Common myeloid progenitor, CD34-positive (primary cell): ENCODE data around the gene FAM168A. TPM values are rescaled to one million over a fixed set of nuclear protein-coding genes. Genes with fewer than 3 reads are reported as not detected.

Experiments
- CTCF ChIA-PET: fragments of 350-600 bp; sonication (Branson Sonifier 250); formaldehyde crosslinking; loops from one replicate; lab custom pipeline; 2021; ENCODE audit warnings: antibody characterized with exemption; lab: Charles Lee
- POLR2A ChIA-PET: fragments of 350-600 bp; sonication (Branson Sonifier 250); formaldehyde crosslinking; loops from one replicate; lab custom pipeline; 2021; ENCODE audit warnings: antibody characterized with exemption; lab: Charles Lee
- DNase-seq, 3 donors: peaks; one replicate each; pipeline versions ENCODE4 v3.0.0 to v3.0.0-alpha.2; 2013
- H3K27ac ChIP-seq, 2 experiments: 1 replicate in 1 of 2; 2 replicates in 1 of 2; pipeline ENCODE4 v1.7.0; 2013; ENCODE audit warnings: inconsistent platforms in 2 of 2, low read length in 2 of 2, mild to moderate bottlenecking in 2 of 2, low read depth in 1 of 2, moderate library complexity in 1 of 2; ENCODE audit not compliant: severe bottlenecking in 2 of 2, insufficient read depth in 1 of 2, poor library complexity in 1 of 2
- H3K27me3 ChIP-seq, 5 experiments: replicated peaks in 2 of 5; 1 replicate in 3 of 5; 2 replicates in 2 of 5; pipeline versions ENCODE4 v1.6.1 to v1.7.0; 2013; ENCODE audit warnings: low read length in 4 of 5, mild to moderate bottlenecking in 2 of 5, moderate library complexity in 2 of 5, inconsistent platforms in 1 of 5; ENCODE audit not compliant: insufficient read depth in 5 of 5, control insufficient read depth in 4 of 5
- H3K36me3 ChIP-seq, 4 experiments: 1 replicate in 2 of 4; 2 replicates in 2 of 4; pipeline versions ENCODE4 v1.6.1 to v1.7.0; 2013; ENCODE audit warnings: low read length in 3 of 4, control low read depth in 1 of 4, mild to moderate bottlenecking in 1 of 4; ENCODE audit not compliant: control insufficient read depth in 4 of 4, insufficient read depth in 4 of 4
- H3K4me1 ChIP-seq, 4 experiments: 1 replicate in 3 of 4; 2 replicates in 1 of 4; pipeline versions ENCODE4 v1.6.1 to v1.7.1; 2013; ENCODE audit warnings: low read length in 3 of 4, mild to moderate bottlenecking in 3 of 4, control low read depth in 1 of 4, inconsistent platforms in 1 of 4, moderate library complexity in 1 of 4; ENCODE audit not compliant: control insufficient read depth in 4 of 4, insufficient read depth in 4 of 4; ENCODE audit errors: control extremely low read depth in 1 of 4
- H3K4me3 ChIP-seq, 7 experiments: 1 replicate in 4 of 7; 2 replicates in 3 of 7; pipeline versions ENCODE4 v1.5.1 to v1.7.0; 2013; ENCODE audit warnings: mild to moderate bottlenecking in 7 of 7, low read length in 6 of 7, moderate library complexity in 6 of 7, inconsistent platforms in 2 of 7, low read depth in 2 of 7, control low read depth in 1 of 7; ENCODE audit not compliant: insufficient read depth in 4 of 7, control insufficient read depth in 1 of 7; ENCODE audit errors: extremely low read depth in 1 of 7
- H3K9me3 ChIP-seq, 5 experiments: 1 replicate in 4 of 5; 2 replicates in 1 of 5; pipeline versions ENCODE4 v1.6.1 to v1.7.1; 2013; ENCODE audit warnings: low read length in 4 of 5, mild to moderate bottlenecking in 2 of 5, inconsistent platforms in 1 of 5, low read depth in 1 of 5, moderate library complexity in 1 of 5; ENCODE audit not compliant: control insufficient read depth in 4 of 5, insufficient read depth in 2 of 5; ENCODE audit errors: control extremely low read depth in 1 of 5
- WGBS: methylation state at CpG from one replicate; pipeline ENCODE4 v1.1.5; 2013; ENCODE audit not compliant: insufficient coverage; 5-methylcytosine and 5-hydroxymethylcytosine counted together
- polyA plus RNA-seq: library from polyadenylated mRNA; unstranded; fragments of 120-200 nt; gene quantifications from one replicate; pipeline ENCODE4 v1.2.1, GENCODE V29; 2013

The FAM168A gene, protein sequence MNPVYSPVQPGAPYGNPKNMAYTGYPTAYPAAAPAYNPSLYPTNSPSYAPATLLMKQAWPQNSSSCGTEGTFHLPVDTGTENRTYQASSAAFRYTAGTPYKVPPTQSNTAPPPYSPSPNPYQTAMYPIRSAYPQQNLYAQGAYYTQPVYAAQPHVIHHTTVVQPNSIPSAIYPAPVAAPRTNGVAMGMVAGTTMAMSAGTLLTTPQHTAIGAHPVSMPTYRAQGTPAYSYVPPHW
- polyA plus RNA-seq = 22.6 TPM

DNA sequence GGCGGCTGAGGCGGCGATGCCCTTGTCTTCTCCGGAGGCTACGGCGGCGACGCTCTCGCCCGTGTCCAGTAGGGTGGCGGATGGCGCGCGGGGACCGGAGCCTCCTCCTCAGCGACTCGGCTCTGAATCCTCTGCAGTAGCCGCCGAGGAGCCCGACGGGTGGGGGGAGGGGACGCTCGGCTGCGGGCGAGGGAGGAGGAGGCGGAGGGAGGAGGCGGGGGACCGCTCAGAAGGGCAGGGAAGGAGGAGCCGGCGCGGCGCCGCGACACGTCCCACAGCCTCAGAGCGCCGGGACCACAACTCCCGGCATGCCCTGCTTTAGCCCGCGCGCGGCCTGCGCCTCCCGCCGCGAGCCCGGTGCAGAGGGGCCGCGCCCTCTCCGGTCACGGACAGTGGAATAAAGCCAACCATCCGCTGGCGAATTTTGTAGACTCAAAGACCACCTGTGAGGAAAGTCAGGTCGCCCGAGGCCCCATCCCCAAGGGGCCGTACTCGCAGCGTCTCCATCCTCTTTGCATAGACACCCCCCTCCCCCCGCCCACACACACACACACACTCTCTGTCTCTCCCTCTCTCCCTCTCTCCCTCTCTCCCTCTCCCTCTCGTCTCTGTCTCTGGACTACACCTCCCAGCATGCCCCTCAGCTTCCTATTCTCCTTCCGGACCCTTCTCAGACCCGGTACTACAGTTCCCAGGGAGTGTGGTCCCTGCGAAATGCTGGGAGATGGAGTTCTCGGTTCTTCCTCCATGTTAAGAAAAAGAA lies at the start of gene FAM168A:
FAM168A (minus strand) TSS at position 157 of the 763 bp plus-strand sequence. CDS start 129,638 bp downstream, outside the sequence.
- H3K27ac ChIP-seq = peak within 1 kb of the TSS; percentile 35 to 67
- 0% methylated on average over 53 of the region's 64 CpGs for WGBS
- no peaks in the 10 kb centered on the region for H3K36me3 ChIP-seq
- peak; percentile 95 to 99 (median 98) for DNase-seq
- CTCF ChIA-PET = interaction anchor here (0.9 to 1.0 kb wide), 3 partner anchors 22 to 33 kb away, joined by 3 read pairs; no protein-coding TSS in a partner anchor
- H3K4me3 ChIP-seq = peak within 1 kb of the TSS; percentile 78 to 99 (median 90)
- POLR2A ChIA-PET = interaction anchor here (0.5 to 1.2 kb wide), 6 partner anchors 13 to 205 kb away, joined by 3 to 5 read pairs (median 3); partner anchors contain the start of gene MRPL48
- no peaks in the 10 kb centered on the region for H3K27me3 ChIP-seq
- no peaks in the 10 kb centered on the region for H3K9me3 ChIP-seq
- H3K4me1 ChIP-seq = peaks cover 4 to 17% (median 11%) of the 10 kb centered on the region in 4 experiments

DNA sequence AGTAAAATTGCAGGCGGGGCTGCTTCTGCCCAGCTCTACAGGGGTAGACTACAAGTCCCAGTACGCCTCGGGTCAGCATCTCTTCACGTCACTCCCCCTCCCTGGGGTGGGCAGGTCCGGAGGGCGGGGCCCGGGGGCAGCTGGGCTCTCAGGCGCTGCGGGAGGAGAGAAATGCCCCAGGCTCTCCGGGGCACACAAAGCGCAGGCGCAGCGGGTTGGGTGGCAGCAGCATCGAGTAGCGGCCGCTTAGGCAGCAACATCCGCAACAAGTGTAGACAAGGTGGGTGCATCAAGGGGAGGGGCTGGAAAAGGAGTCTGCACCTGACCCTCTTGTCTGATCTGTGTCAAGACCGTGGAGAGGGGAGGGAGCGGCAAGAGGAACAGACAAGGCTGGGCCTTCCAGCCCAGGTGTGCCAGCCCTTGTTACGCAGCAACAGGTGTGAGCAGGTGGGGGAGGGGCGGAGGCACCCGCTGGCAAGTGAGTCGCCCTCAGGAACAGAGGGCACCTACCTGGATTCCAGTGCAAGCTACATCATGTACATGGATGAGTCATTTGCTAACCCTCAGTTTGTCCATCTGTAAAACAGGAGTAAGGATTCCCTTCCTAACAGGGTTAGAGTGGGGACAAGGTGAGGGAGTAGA lies 49.7 kb upstream of the FAM168A start:
- peak; percentile 88 to 92 (median 92) for DNase-seq
- Histone ChIP-seq H3K27ac (no peak overlapping the region), H3K36me3 (no peaks in the 10 kb centered on the region), H3K4me1 (peaks cover 0 to 12% (median 5%) of the 10 kb centered on the region in 4 experiments), H3K9me3 (no peaks in the 10 kb centered on the region), H3K4me3 (peak overlapping the region in 3 of 7 experiments; percentile 35 to 73 (median 52)), H3K27me3 (peaks cover 0 to 7% (median 0%) of the 10 kb centered on the region in 5 experiments)
- ChIA-PET CTCF (interaction anchor here (0.8 to 6.8 kb wide), 5 partner anchors 13 to 240 kb away, joined by 3 to 48 read pairs (median 3); no protein-coding TSS in a partner anchor), POLR2A (no interaction called here)
- 18% methylated on average over 20 of the region's 23 CpGs for WGBS

DNA sequence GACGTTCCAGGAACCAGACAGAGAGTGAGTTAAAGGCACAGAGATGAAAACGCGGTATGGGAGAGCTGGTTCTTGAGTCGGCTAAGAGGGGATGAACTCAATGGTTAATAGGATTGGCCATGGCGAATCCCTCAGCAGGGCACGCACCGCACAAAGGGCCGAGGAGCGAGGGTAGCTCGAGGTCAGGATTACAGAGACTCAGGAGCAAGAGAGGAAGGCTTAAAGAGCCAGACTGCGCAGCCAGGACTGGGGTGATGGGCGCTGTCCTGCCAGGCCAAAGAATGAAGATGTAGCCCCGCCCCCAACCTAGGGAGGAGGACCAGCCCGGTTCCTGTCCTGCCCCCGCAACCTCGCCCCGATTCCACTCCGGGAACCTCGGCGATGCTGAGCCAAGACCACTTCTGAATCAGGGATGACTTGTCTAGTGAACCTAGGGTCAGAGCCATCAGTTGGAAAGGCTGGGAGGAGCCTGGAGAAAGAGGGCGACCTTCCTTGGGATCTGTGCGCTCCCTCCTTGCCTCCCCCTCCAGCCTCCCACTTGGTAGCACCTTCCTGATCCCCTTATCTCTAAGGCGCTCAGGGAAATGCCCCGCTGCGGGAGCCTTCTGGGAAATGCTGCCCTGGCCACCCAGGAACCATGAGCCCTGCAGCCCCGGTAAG lies 48.2 kb upstream of the FAM168A start, which contains the start of gene PLEKHB1:
PLEKHB1 (plus strand) TSS at position 610 of the 660 bp plus-strand sequence; CDS start at position 638, 28 bp downstream.
- Histone ChIP-seq H3K36me3 (no peaks in the 10 kb centered on the region), H3K4me3 (peak within 1 kb of the TSS in 2 of 7 experiments; percentile 11 to 73), H3K27me3 (peaks cover 0 to 7% (median 0%) of the 10 kb centered on the region in 5 experiments), H3K4me1 (peaks cover 0 to 12% (median 5%) of the 10 kb centered on the region in 4 experiments), H3K27ac (no peak within 1 kb of the TSS), H3K9me3 (no peaks in the 10 kb centered on the region)
- 79% methylated on average over 23 of the region's 26 CpGs for WGBS
- POLR2A ChIA-PET = no interaction called here
- CTCF ChIA-PET = interaction anchor here (1.1 to 6.8 kb wide), 3 partner anchors 15 to 20 kb away, joined by 3 to 48 read pairs (median 4); no protein-coding TSS in a partner anchor
- DNase-seq = no peak

DNA sequence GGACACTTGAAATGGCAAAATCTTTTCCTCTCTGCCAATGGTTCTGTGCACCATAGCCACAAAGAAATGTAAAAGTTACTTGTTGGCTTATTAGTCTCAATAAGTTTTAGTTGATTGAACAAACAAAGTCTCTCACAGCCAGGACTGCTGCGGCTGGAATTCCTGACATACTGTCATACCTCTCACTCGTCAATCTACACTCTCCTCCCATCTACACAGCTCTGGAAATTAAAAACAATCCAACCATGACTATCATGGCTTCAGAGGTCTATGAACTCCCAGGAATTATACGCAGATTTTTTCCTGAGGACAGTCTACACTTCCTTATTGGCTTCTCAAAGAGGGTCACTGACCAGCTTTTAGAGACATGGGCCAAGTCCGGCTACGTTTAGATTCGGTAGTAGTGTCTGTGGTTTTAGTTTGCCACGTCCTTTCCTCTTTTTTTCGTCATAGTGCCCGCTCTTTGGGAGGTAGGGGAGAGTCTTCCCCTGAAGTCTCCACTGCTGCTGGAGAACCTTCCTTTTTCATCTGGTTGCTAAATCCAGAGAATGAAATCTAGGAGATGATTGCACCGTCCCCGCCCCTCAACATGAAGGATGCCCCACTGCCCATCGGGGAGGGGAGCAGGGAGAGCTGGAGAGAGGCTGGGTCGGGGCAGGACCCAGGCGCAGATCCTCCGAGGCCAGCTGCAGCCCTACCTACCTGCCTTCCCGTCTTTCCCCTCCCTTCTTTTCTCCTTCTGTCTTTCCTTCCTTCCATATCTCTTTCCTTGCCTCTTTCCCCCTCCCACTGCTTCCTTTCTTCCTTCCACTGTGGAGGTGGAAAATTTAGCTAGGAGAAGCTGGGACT lies 47.4 kb upstream of the FAM168A start:
- Histone ChIP-seq H3K36me3 (no peaks in the 10 kb centered on the region), H3K9me3 (no peaks in the 10 kb centered on the region), H3K4me3 (peak overlapping the region in 1 of 7 experiments; percentile 11), H3K27ac (no peak overlapping the region), H3K4me1 (peaks cover 0 to 12% (median 5%) of the 10 kb centered on the region in 4 experiments), H3K27me3 (peaks cover 0 to 7% (median 0%) of the 10 kb centered on the region in 5 experiments)
- POLR2A ChIA-PET = no interaction called here
- DNase-seq = peak in 2 of 3 donors; percentile 10 to 22
- CTCF ChIA-PET = interaction anchor here (0.7 to 6.8 kb wide), 3 partner anchors 15 to 157 kb away, joined by 3 to 48 read pairs (median 4); no protein-coding TSS in a partner anchor
- WGBS = 37% methylated on average over 8 of the region's 16 CpGs

DNA sequence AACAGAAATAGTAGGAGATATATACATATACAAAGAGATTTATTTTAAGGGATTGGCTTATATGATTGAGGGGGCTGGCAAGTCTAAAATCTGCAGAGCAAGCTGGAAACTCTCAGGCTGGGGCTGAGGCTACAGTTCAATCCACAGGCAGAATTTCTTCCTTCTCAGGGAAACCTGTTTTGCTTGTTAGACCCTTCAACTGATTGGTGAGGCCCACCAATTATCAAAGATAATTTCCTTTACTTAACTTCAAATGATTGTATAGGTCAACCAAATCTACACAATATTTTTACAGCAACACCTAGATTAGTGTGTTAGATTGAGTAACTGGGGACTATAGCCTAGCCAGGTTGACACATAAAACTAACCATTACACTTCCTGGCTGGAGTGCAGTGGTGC lies 43.8 kb upstream of the FAM168A start:
- ChIA-PET CTCF (interaction anchor here (0.6 to 1.4 kb wide), 2 partner anchors 25 to 55 kb away, joined by 3 read pairs; no protein-coding TSS in a partner anchor), POLR2A (no interaction called here)
- H3K27me3 ChIP-seq = peaks cover 0 to 6% (median 0%) of the 10 kb centered on the region in 5 experiments
- H3K36me3 ChIP-seq = no peaks in the 10 kb centered on the region
- DNase-seq = no peak
- no peaks in the 10 kb centered on the region for H3K9me3 ChIP-seq
- H3K27ac ChIP-seq = no peak overlapping the region
- H3K4me3 ChIP-seq = no peak overlapping the region
- peaks cover 0 to 7% (median 2%) of the 10 kb centered on the region in 4 experiments for H3K4me1 ChIP-seq
